Measurements from ENCODE around the gene ZBTB42.

DNA sequence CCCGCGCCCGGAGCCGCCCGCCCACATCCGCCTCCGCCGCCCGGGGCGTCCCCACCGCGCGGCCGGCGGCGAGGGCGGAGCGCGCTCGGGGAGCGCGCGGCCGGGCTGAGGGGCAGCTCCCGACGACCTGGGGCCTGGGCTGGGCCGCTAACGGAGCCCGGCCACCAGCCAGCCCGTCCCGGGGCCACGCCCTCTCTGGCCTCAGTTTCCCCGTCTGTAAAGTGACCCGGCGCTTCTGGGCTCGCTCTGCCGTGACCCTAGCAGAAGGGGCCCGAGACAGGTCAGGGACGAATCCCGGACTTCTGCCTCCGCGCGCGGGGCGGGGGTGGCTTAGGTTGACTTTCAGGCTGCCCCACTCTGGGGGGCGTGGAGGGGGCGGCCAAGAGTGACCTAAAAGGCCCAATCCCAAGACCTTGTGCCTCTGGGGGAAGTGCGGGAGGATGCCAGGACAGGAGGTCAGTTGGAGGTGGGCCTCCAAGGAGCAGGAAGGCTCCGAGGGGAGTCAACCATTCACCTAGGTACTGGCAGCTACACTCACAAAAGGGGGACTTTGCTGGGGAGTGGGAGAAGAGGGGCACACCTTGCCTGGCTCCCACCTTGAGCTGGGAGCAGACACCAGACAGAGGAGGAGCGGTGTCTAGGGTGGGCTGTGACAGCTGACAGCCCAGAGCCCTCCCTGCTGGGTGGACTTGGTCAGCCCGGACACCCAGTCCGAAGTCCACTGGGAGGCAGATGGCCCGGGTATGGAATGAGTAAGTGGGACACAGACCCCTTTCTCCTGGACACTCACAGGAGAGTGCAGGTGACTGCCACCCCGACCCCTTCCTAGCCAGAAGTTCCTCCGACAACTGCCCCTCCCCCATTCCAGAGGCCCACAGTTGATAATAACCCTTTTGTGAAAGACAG is 4.9 kb upstream of the ZBTB42 start:
- TF ChIP-seq POLR2A (IDR thresholded peaks at IDR 0.05; ENCODE audit: low read depth, low read length), result peak; percentile 70; the same call in 1 of the 2 replicates
- no peak for TF ChIP-seq POLR2AphosphoS5 (IDR thresholded peaks at IDR 0.05; ENCODE audit: low read depth, low read length)
- TF ChIP-seq TAF1 (IDR thresholded peaks at IDR 0.05; ENCODE audit: borderline replicate concordance, low read depth, low read length), result no peak
